Measurements from ENCODE around the gene SLC35G6.

SLC35G6 gene

GRCh38 chr17:7475764-7476422 lies 5.4 kb upstream of the SLC35G6 start:
- Histone ChIP-seq H3K9me3 (ENCODE audit: insufficient read depth, low read length) (no peaks in the 10 kb centered on the region), H3K4me1 (ENCODE audit: low read length) (peaks cover 10% of the 10 kb centered on the region; the same call in 1 of the 2 replicates), H2AFZ (ENCODE audit: low read depth, low read length) (no peak overlapping the region), H3K4me2 (ENCODE audit: low read length) (no peak overlapping the region), H3K27me3 (ENCODE audit: low read depth, low read length) (no peaks in the 10 kb centered on the region), H3K9ac (ENCODE audit: low read length) (no peak overlapping the region), H3K4me3 (ENCODE audit: low read length) (no peak overlapping the region), H3K79me2 (ENCODE audit: low read length) (peaks cover 47% of the 10 kb centered on the region), H4K20me1 (ENCODE audit: insufficient read depth, low read length) (peaks cover 19% of the 10 kb centered on the region; the same call in 1 of the 2 replicates), H3K36me3 (replicated peaks; ENCODE audit: low read depth, low read length) (no peaks in the 10 kb centered on the region), H3K27ac (ENCODE audit: low read length) (no peak overlapping the region)
- TF ChIP-seq, protein P1, sequence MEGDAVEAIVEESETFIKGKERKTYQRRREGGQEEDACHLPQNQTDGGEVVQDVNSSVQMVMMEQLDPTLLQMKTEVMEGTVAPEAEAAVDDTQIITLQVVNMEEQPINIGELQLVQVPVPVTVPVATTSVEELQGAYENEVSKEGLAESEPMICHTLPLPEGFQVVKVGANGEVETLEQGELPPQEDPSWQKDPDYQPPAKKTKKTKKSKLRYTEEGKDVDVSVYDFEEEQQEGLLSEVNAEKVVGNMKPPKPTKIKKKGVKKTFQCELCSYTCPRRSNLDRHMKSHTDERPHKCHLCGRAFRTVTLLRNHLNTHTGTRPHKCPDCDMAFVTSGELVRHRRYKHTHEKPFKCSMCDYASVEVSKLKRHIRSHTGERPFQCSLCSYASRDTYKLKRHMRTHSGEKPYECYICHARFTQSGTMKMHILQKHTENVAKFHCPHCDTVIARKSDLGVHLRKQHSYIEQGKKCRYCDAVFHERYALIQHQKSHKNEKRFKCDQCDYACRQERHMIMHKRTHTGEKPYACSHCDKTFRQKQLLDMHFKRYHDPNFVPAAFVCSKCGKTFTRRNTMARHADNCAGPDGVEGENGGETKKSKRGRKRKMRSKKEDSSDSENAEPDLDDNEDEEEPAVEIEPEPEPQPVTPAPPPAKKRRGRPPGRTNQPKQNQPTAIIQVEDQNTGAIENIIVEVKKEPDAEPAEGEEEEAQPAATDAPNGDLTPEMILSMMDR (IDR thresholded peaks at IDR 0.05; ENCODE audit: low read depth, low read length) = no peak
- TF ChIP-seq EZH2phosphoT487 (IDR thresholded peaks at IDR 0.05; ENCODE audit: low read depth) = no peak

- Histone ChIP-seq H3K4me1 (ENCODE audit: low read length) (peaks cover 10% of the 10 kb centered on the region; the same call in 1 of the 2 replicates), H3K36me3 (replicated peaks; ENCODE audit: low read depth, low read length) (no peaks in the 10 kb centered on the region), H3K4me3 (ENCODE audit: low read length) (no peak overlapping the region), H3K79me2 (ENCODE audit: low read length) (peaks cover 47% of the 10 kb centered on the region), H3K27me3 (ENCODE audit: low read depth, low read length) (no peaks in the 10 kb centered on the region), H2AFZ (ENCODE audit: low read depth, low read length) (no peak overlapping the region), H3K4me2 (ENCODE audit: low read length) (no peak overlapping the region), H4K20me1 (ENCODE audit: insufficient read depth, low read length) (peaks cover 19% of the 10 kb centered on the region; the same call in 1 of the 2 replicates), H3K27ac (ENCODE audit: low read length) (no peak overlapping the region), H3K9ac (ENCODE audit: low read length) (no peak overlapping the region), H3K9me3 (ENCODE audit: insufficient read depth, low read length) (no peaks in the 10 kb centered on the region)
- no peak for TF ChIP-seq EZH2phosphoT487 (IDR thresholded peaks at IDR 0.05; ENCODE audit: low read depth)
- TF ChIP-seq, protein P1 (IDR thresholded peaks at IDR 0.05; ENCODE audit: low read depth, low read length) = no peak
These were observed 4.8 kb upstream of the SLC35G6 start for GRCh38 chr17:7476494-7476893.

DNA sequence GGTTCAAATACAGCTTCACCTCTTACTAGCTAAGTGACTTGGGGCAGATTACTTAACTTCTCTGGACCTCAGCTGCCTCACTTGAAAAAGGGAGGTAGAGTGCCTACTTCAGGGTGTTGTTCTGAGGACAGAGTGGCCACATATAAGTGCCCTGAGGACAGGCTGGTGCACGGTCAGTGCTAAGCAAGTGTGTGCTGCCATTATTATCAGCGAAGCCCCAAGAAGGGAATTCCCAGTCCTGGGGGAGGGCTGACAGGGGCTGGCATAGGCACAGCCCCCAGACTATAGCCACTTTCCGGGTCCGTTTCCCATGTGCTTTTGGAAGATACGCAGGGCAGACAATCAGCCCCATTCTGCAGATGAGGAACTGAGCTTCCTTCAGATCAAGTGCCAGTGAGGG lies 4.3 kb upstream of the SLC35G6 start:
- Histone ChIP-seq H3K27me3 (ENCODE audit: low read depth, low read length) (no peaks in the 10 kb centered on the region), H3K79me2 (ENCODE audit: low read length) (peaks cover 47% of the 10 kb centered on the region), H2AFZ (ENCODE audit: low read depth, low read length) (no peak overlapping the region), H3K9me3 (ENCODE audit: insufficient read depth, low read length) (no peaks in the 10 kb centered on the region), H3K4me2 (ENCODE audit: low read length) (no peak overlapping the region), H3K9ac (ENCODE audit: low read length) (no peak overlapping the region), H3K27ac (ENCODE audit: low read length) (no peak overlapping the region), H3K4me1 (ENCODE audit: low read length) (peaks cover 10% of the 10 kb centered on the region; the same call in 1 of the 2 replicates), H4K20me1 (ENCODE audit: insufficient read depth, low read length) (peaks cover 19% of the 10 kb centered on the region; the same call in 1 of the 2 replicates), H3K4me3 (ENCODE audit: low read length) (no peak overlapping the region), H3K36me3 (replicated peaks; ENCODE audit: low read depth, low read length) (no peaks in the 10 kb centered on the region)
- no peak for TF ChIP-seq EZH2phosphoT487 (IDR thresholded peaks at IDR 0.05; ENCODE audit: low read depth)
- TF ChIP-seq, protein P1 (IDR thresholded peaks at IDR 0.05; ENCODE audit: low read depth, low read length) = no peak

DNA sequence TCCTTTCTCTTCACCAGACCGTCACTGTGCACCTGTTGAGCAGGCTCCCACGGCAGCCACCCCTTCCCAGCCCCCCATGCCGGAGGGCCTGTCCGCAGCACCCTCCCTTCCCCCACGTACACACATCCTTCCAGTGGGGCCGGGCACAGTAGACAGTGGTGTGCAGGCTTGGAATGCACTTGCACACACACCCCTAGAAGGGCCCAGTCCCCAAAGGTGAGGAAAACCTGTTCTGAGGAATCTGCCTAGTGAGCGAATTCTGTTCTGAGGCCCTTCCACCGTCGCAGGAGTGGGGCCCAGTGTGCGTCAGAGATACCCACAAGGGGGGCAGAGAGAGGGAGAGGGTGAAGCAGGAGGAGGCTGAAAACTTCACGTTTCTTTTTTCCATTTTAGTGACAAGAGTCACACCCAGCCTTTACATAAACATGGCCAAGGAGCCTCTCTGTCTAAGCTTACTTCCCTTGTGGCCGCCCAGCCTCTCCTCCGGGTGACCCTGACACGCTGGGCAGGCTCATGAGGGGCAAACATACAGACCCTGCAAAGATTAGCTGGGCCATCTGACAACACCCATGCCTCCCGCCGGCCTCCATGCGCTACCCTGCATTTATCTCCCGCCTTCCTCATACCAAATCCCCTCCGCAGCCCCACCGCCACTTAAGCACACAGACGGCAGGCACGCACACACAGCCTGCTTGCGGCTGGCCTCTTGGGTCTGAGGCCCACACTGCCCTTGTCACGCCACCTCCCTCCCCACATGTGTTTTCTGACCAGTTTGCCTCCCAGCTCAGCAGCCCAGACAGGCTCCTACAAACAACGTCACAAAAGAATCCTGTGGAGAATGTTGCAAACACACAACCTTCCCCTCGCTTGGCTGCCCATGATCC lies 3.6 kb upstream of the SLC35G6 start:
- H3K27ac ChIP-seq (ENCODE audit: low read length) = no peak overlapping the region

More for the DNA sequence above, 3.6 kb upstream of the SLC35G6 start:
- Histone ChIP-seq H3K4me1 (ENCODE audit: low read length) (peaks cover 10% of the 10 kb centered on the region; the same call in 1 of the 2 replicates), H3K36me3 (replicated peaks; ENCODE audit: low read depth, low read length) (no peaks in the 10 kb centered on the region), H4K20me1 (ENCODE audit: insufficient read depth, low read length) (peaks cover 19% of the 10 kb centered on the region; the same call in 1 of the 2 replicates), H3K9me3 (ENCODE audit: insufficient read depth, low read length) (no peaks in the 10 kb centered on the region), H3K4me2 (ENCODE audit: low read length) (peak overlapping the region; percentile 84), H2AFZ (ENCODE audit: low read depth, low read length) (no peak overlapping the region), H3K9ac (ENCODE audit: low read length) (no peak overlapping the region), H3K4me3 (ENCODE audit: low read length) (no peak overlapping the region), H3K79me2 (ENCODE audit: low read length) (peaks cover 47% of the 10 kb centered on the region), H3K27me3 (ENCODE audit: low read depth, low read length) (no peaks in the 10 kb centered on the region)
- TF ChIP-seq EZH2phosphoT487 (IDR thresholded peaks at IDR 0.05; ENCODE audit: low read depth) = no peak
- TF ChIP-seq, protein P1 (IDR thresholded peaks at IDR 0.05; ENCODE audit: low read depth, low read length) = no peak
